Mesangial cell (primary cell): ENCODE data around the gene ZBED1. TPM values are rescaled to one million over a fixed set of nuclear protein-coding genes. Genes with fewer than 3 reads are reported as not detected.

ENCODE experiments used
- total RNA-seq: library from RNA; depleted of rRNA; stranded (reverse); fragments of >200 nt; gene quantifications from 2 replicates; pipeline ENCODE4 v1.2.3, GENCODE V29; 2015

The ZBED1 gene
- 29.2 and 30.4 TPM in 2 replicates for total RNA-seq

GRCh38 chrX:2500803-2501558 is at the start of gene ZBED1, which contains the start of gene DHRSX:
ZBED1 (minus strand) TSS chrX:2500976; CDS start chrX:2490719, 10,257 bp downstream.
DHRSX (minus strand) TSS chrX:2500976; CDS start chrX:2500925, 51 bp downstream.

Other genes with a start within 250 kb of the ZBED1 start
- gene DHRSX, start within 50 bp of the ZBED1 start, total RNA-seq: 18.7 and 31.4 TPM in 2 replicates
- 254 and 265 TPM in 2 replicates for gene CD99, start 190.3 kb upstream of the ZBED1 start, total RNA-seq